ENCODE measurements around the gene PAM. TPM values are rescaled to one million over a fixed set of nuclear protein-coding genes. Genes with fewer than 3 reads are reported as not detected.

PAM gene
- total RNA-seq, 5 donors from 2014 or later (not counting 1 experiment from before 2014, with no cell fraction given) = 17.5 to 29.2 (median 23.3) TPM

GRCh38 chr5:103005276-103005675 is 250.2 kb downstream of the PAM start:
- Histone ChIP-seq H3K27ac (ENCODE audit: low read length) (no peak overlapping the region), H3K4me1 (ENCODE audit: control insufficient read depth in 1 of 2, extremely low read depth in 1 of 2, insufficient read depth in 2 of 2, low read length in 2 of 2) (peaks cover 0 to under 1% of the 10 kb centered on the region in 2 experiments), H3K27me3 (replicated peaks in 1 of 2; ENCODE audit: control insufficient read depth in 2 of 2, extremely low read depth in 1 of 2, insufficient read depth in 2 of 2, low read length in 1 of 2) (no peaks in the 10 kb centered on the region), H3K36me3 (ENCODE audit: control insufficient read depth in 2 of 2, extremely low read depth in 1 of 2, insufficient read depth in 1 of 2, low read length in 1 of 2) (peaks cover 0 to 5% of the 10 kb centered on the region in 2 donors), H3K9me3 (no peaks in the 10 kb centered on the region), H3K4me3 (ENCODE audit: control insufficient read depth in 1 of 2, extremely low read depth in 1 of 2, low read length in 1 of 2) (no peak overlapping the region)
- CTCF ChIA-PET = no interaction called here
- POLR2A ChIA-PET = no interaction called here
- no peak overlapping the region for H3K4me3 Mint-ChIP-seq
- DNase-seq (no peak), ATAC-seq (replicated peaks in 1 of 4) (no peak)
- H3K4me1 Mint-ChIP-seq = no peaks in the 10 kb centered on the region
- H3K9me3 Mint-ChIP-seq = no peaks in the 10 kb centered on the region
- H3K27ac Mint-ChIP-seq = no peak overlapping the region
- H3K36me3 Mint-ChIP-seq = peaks cover 37% of the 10 kb centered on the region
- no peaks in the 10 kb centered on the region for H3K27me3 Mint-ChIP-seq

- no peak overlapping the region for H3K4me3 ChIP-seq (ENCODE audit: control insufficient read depth in 1 of 2, extremely low read depth in 1 of 2, low read length in 1 of 2)
- ATAC-seq (replicated peaks in 1 of 4) = no peak
- no peak overlapping the region for H3K27ac ChIP-seq (ENCODE audit: low read length)
- DNase-seq = no peak
- peaks cover 40% of the 10 kb centered on the region for H3K36me3 Mint-ChIP-seq
- no peaks in the 10 kb centered on the region for H3K9me3 Mint-ChIP-seq
- no peaks in the 10 kb centered on the region for H3K9me3 ChIP-seq
- H3K27me3 Mint-ChIP-seq = no peaks in the 10 kb centered on the region
- ChIA-PET POLR2A (interaction anchor here in 1 of 2 donors (0.6 kb wide), 1 partner anchor 396 kb away, joined by 4 read pairs; no protein-coding TSS in a partner anchor), CTCF (no interaction called here)
- no CpG with 5 or more reads among the region's 1 CpG for WGBS (ENCODE audit: insufficient coverage)
- no peaks in the 10 kb centered on the region for H3K4me1 Mint-ChIP-seq
- no peaks in the 10 kb centered on the region for H3K27me3 ChIP-seq (replicated peaks in 1 of 2; ENCODE audit: control insufficient read depth in 2 of 2, extremely low read depth in 1 of 2, insufficient read depth in 2 of 2, low read length in 1 of 2)
- no peak overlapping the region for H3K4me3 Mint-ChIP-seq
- peaks cover 0 to 5% of the 10 kb centered on the region in 2 donors for H3K36me3 ChIP-seq (ENCODE audit: control insufficient read depth in 2 of 2, extremely low read depth in 1 of 2, insufficient read depth in 1 of 2, low read length in 1 of 2)
- peaks cover 0 to 2% of the 10 kb centered on the region in 2 experiments for H3K4me1 ChIP-seq (ENCODE audit: control insufficient read depth in 1 of 2, extremely low read depth in 1 of 2, insufficient read depth in 2 of 2, low read length in 2 of 2)
- no peak overlapping the region for H3K27ac Mint-ChIP-seq
Observed at GRCh38 chr5:103006921-103007320, 251.8 kb downstream of the PAM start.

- Histone ChIP-seq H3K9me3 (no peaks in the 10 kb centered on the region), H3K4me1 (ENCODE audit: control insufficient read depth in 1 of 2, extremely low read depth in 1 of 2, insufficient read depth in 2 of 2, low read length in 2 of 2) (peaks cover 0 to 2% of the 10 kb centered on the region in 2 experiments), H3K36me3 (ENCODE audit: control insufficient read depth in 2 of 2, extremely low read depth in 1 of 2, insufficient read depth in 1 of 2, low read length in 1 of 2) (peaks cover 0 to 5% of the 10 kb centered on the region in 2 donors), H3K27ac (ENCODE audit: low read length) (no peak overlapping the region), H3K4me3 (ENCODE audit: control insufficient read depth in 1 of 2, extremely low read depth in 1 of 2, low read length in 1 of 2) (no peak overlapping the region), H3K27me3 (replicated peaks in 1 of 2; ENCODE audit: control insufficient read depth in 2 of 2, extremely low read depth in 1 of 2, insufficient read depth in 2 of 2, low read length in 1 of 2) (no peaks in the 10 kb centered on the region)
- Mint-ChIP-seq H3K36me3 (peaks cover 41% of the 10 kb centered on the region), H3K4me1 (no peaks in the 10 kb centered on the region), H3K4me3 (no peak overlapping the region), H3K27ac (no peak overlapping the region), H3K27me3 (no peaks in the 10 kb centered on the region), H3K9me3 (no peaks in the 10 kb centered on the region)
- ATAC-seq (replicated peaks in 1 of 4) = no peak
- ChIA-PET CTCF (no interaction called here), POLR2A (no interaction called here)
- no CpG with 5 or more reads among the region's 2 CpGs for WGBS (ENCODE audit: insufficient coverage)
- DNase-seq = no peak
Observed at GRCh38 chr5:103010168-103010567, 255.1 kb downstream of the PAM start.

GRCh38 chr5:103013933-103014552 is 258.9 kb downstream of the PAM start:
- peaks cover 53% of the 10 kb centered on the region for H3K36me3 Mint-ChIP-seq
- H3K27ac ChIP-seq (ENCODE audit: low read length) = no peak overlapping the region
- H3K9me3 Mint-ChIP-seq = no peaks in the 10 kb centered on the region
- no peak overlapping the region for H3K4me3 ChIP-seq (ENCODE audit: control insufficient read depth in 1 of 2, extremely low read depth in 1 of 2, low read length in 1 of 2)
- no peak overlapping the region for H3K4me3 Mint-ChIP-seq
- no peak overlapping the region for H3K27ac Mint-ChIP-seq
- ATAC-seq (replicated peaks in 1 of 4) (no peak), DNase-seq (no peak)
- CTCF ChIA-PET = no interaction called here
- POLR2A ChIA-PET = no interaction called here
- peaks cover 0 to 5% of the 10 kb centered on the region in 2 donors for H3K36me3 ChIP-seq (ENCODE audit: control insufficient read depth in 2 of 2, extremely low read depth in 1 of 2, insufficient read depth in 1 of 2, low read length in 1 of 2)
- H3K27me3 Mint-ChIP-seq = no peaks in the 10 kb centered on the region
- H3K4me1 ChIP-seq (ENCODE audit: control insufficient read depth in 1 of 2, extremely low read depth in 1 of 2, insufficient read depth in 2 of 2, low read length in 2 of 2) = peaks cover 0 to 2% of the 10 kb centered on the region in 2 experiments
- H3K27me3 ChIP-seq (replicated peaks in 1 of 2; ENCODE audit: control insufficient read depth in 2 of 2, extremely low read depth in 1 of 2, insufficient read depth in 2 of 2, low read length in 1 of 2) = no peaks in the 10 kb centered on the region
- H3K4me1 Mint-ChIP-seq = no peaks in the 10 kb centered on the region
- no CpG with 5 or more reads among the region's 1 CpG for WGBS (ENCODE audit: insufficient coverage)
- H3K9me3 ChIP-seq = no peaks in the 10 kb centered on the region

- Histone ChIP-seq H3K27me3 (replicated peaks in 1 of 2; ENCODE audit: control insufficient read depth in 2 of 2, extremely low read depth in 1 of 2, insufficient read depth in 2 of 2, low read length in 1 of 2) (no peaks in the 10 kb centered on the region), H3K9me3 (no peaks in the 10 kb centered on the region), H3K27ac (ENCODE audit: low read length) (no peak overlapping the region), H3K4me1 (ENCODE audit: control insufficient read depth in 1 of 2, extremely low read depth in 1 of 2, insufficient read depth in 2 of 2, low read length in 2 of 2) (peaks cover 0 to 2% of the 10 kb centered on the region in 2 experiments), H3K36me3 (ENCODE audit: control insufficient read depth in 2 of 2, extremely low read depth in 1 of 2, insufficient read depth in 1 of 2, low read length in 1 of 2) (peaks cover 0 to under 1% of the 10 kb centered on the region in 2 donors), H3K4me3 (ENCODE audit: control insufficient read depth in 1 of 2, extremely low read depth in 1 of 2, low read length in 1 of 2) (no peak overlapping the region)
- ChIA-PET POLR2A (no interaction called here), CTCF (no interaction called here)
- no peak for ATAC-seq (replicated peaks in 1 of 4)
- Mint-ChIP-seq H3K27me3 (no peaks in the 10 kb centered on the region), H3K36me3 (peaks cover 52% of the 10 kb centered on the region), H3K4me1 (no peaks in the 10 kb centered on the region), H3K27ac (no peak overlapping the region), H3K4me3 (no peak overlapping the region), H3K9me3 (no peaks in the 10 kb centered on the region)
- WGBS (ENCODE audit: insufficient coverage) = 100% methylated on average over 1 of the region's 2 CpGs
- DNase-seq = no peak
Observed at GRCh38 chr5:103014983-103015382, 259.9 kb downstream of the PAM start.

- H3K4me1 Mint-ChIP-seq = no peaks in the 10 kb centered on the region
- no peaks in the 10 kb centered on the region for H3K9me3 Mint-ChIP-seq
- DNase-seq = no peak
- CTCF ChIA-PET = no interaction called here
- H3K27ac Mint-ChIP-seq = no peak overlapping the region
- H3K27me3 Mint-ChIP-seq = no peaks in the 10 kb centered on the region
- no peaks in the 10 kb centered on the region for H3K36me3 ChIP-seq (ENCODE audit: control insufficient read depth in 2 of 2, extremely low read depth in 1 of 2, insufficient read depth in 1 of 2, low read length in 1 of 2)
- WGBS (ENCODE audit: insufficient coverage) = 100% methylated on average over 2 of the region's 2 CpGs
- H3K9me3 ChIP-seq = no peaks in the 10 kb centered on the region
- no peak overlapping the region for H3K27ac ChIP-seq (ENCODE audit: low read length)
- POLR2A ChIA-PET = no interaction called here
- no peak for ATAC-seq (replicated peaks in 1 of 4)
- no peak overlapping the region for H3K4me3 Mint-ChIP-seq
- no peaks in the 10 kb centered on the region for H3K4me1 ChIP-seq (ENCODE audit: control insufficient read depth in 1 of 2, extremely low read depth in 1 of 2, insufficient read depth in 2 of 2, low read length in 2 of 2)
- H3K27me3 ChIP-seq (replicated peaks in 1 of 2; ENCODE audit: control insufficient read depth in 2 of 2, extremely low read depth in 1 of 2, insufficient read depth in 2 of 2, low read length in 1 of 2) = no peaks in the 10 kb centered on the region
- H3K4me3 ChIP-seq (ENCODE audit: control insufficient read depth in 1 of 2, extremely low read depth in 1 of 2, low read length in 1 of 2) = no peak overlapping the region
- peaks cover 53% of the 10 kb centered on the region for H3K36me3 Mint-ChIP-seq
Observed at GRCh38 chr5:103016167-103016566, 261.1 kb downstream of the PAM start.

GRCh38 chr5:103019804-103020203 is 264.7 kb downstream of the PAM start:
- Mint-ChIP-seq H3K9me3 (no peaks in the 10 kb centered on the region), H3K36me3 (peaks cover 41% of the 10 kb centered on the region), H3K27me3 (no peaks in the 10 kb centered on the region), H3K27ac (no peak overlapping the region), H3K4me1 (peaks cover 0 to 3% (median 3%) of the 10 kb centered on the region in 3 donors), H3K4me3 (no peak overlapping the region)
- Histone ChIP-seq H3K4me1 (ENCODE audit: control insufficient read depth in 1 of 2, extremely low read depth in 1 of 2, insufficient read depth in 2 of 2, low read length in 2 of 2) (no peaks in the 10 kb centered on the region), H3K27me3 (replicated peaks in 1 of 2; ENCODE audit: control insufficient read depth in 2 of 2, extremely low read depth in 1 of 2, insufficient read depth in 2 of 2, low read length in 1 of 2) (no peaks in the 10 kb centered on the region), H3K4me3 (ENCODE audit: control insufficient read depth in 1 of 2, extremely low read depth in 1 of 2, low read length in 1 of 2) (no peak overlapping the region), H3K9me3 (no peaks in the 10 kb centered on the region), H3K27ac (ENCODE audit: low read length) (no peak overlapping the region), H3K36me3 (ENCODE audit: control insufficient read depth in 2 of 2, extremely low read depth in 1 of 2, insufficient read depth in 1 of 2, low read length in 1 of 2) (no peaks in the 10 kb centered on the region)
- POLR2A ChIA-PET = no interaction called here
- CTCF ChIA-PET = interaction anchor here in 1 of 2 donors (0.6 kb wide), 1 partner anchor 155 kb away, joined by 3 read pairs; no protein-coding TSS in a partner anchor
- WGBS (ENCODE audit: insufficient coverage) = no CpG with 5 or more reads among the region's 1 CpG
- no peak for DNase-seq
- no peak for ATAC-seq (replicated peaks in 1 of 4)

Measured in T-cell (primary cell).